ENCODE results near the gene SEZ6L2. TPM values are rescaled to one million over a fixed set of nuclear protein-coding genes. Genes with fewer than 3 reads are reported as not detected.

Gene SEZ6L2
- total and polyA plus RNA-seq, 2 of the 13 experiments (the other 11 are each of a cell fraction or from before 2014, with no cell fraction given), result 14.9 to 16.9 TPM

GRCh38 chr16:29848420-29849297 is 50.7 kb downstream of the SEZ6L2 start (continued):
- 0 out of 2 replicates have a peak, but pooled peaks have one; percentile 31 for TF ChIP-seq SIX4 (CRISPR knock-in tag; IDR thresholded peaks at IDR 0.05)
- TF ChIP-seq RORA (CRISPR knock-in tag; IDR thresholded peaks at IDR 0.05), result no peak
- TF ChIP-seq SATB2 (CRISPR knock-in tag; IDR thresholded peaks at IDR 0.05), result no peak
- TF ChIP-seq SP1 (IDR thresholded peaks at IDR 0.05), result no peak
- TF ChIP-seq SP1 (CRISPR knock-in tag; IDR thresholded peaks at IDR 0.05), result no peak; the same call in 1 of the 2 replicates
- TF ChIP-seq ZNF30 (CRISPR knock-in tag; IDR thresholded peaks at IDR 0.05), result no peak
- no peak for TF ChIP-seq MEF2D (CRISPR knock-in tag; IDR thresholded peaks at IDR 0.05)
- no peak for TF ChIP-seq TIGD3 (CRISPR knock-in tag; IDR thresholded peaks at IDR 0.05; ENCODE audit: borderline replicate concordance)
- TF ChIP-seq TARDBP (CRISPR knock-in tag; IDR thresholded peaks at IDR 0.05), result 0 out of 2 replicates have a peak, but pooled peaks have one; percentile 53
- peak; percentile 32; the same call in 1 of the 2 replicates for TF ChIP-seq THAP9 (CRISPR knock-in tag; IDR thresholded peaks at IDR 0.05; ENCODE audit: borderline replicate concordance)
- TF ChIP-seq DNMT1 (CRISPR knock-in tag; IDR thresholded peaks at IDR 0.05), result peak; percentile 69; the same call in 1 of the 2 replicates
- TF ChIP-seq REPIN1 (CRISPR knock-in tag; IDR thresholded peaks at IDR 0.05; ENCODE audit: borderline replicate concordance, low read depth), result peak; percentile 75
- 0 out of 2 replicates have a peak, but pooled peaks have one; percentile 53 for TF ChIP-seq ZNF605 (CRISPR knock-in tag; IDR thresholded peaks at IDR 0.05)
- peak; percentile 63 for TF ChIP-seq ZBTB38 (CRISPR knock-in tag; IDR thresholded peaks at IDR 0.05)
- TF ChIP-seq ATF7 (IDR thresholded peaks at IDR 0.05), result no peak
- TF ChIP-seq ATF7 (CRISPR knock-in tag; IDR thresholded peaks at IDR 0.05), result 0 out of 2 replicates have a peak, but pooled peaks have one; percentile 8
- TF ChIP-seq ZBTB2 (CRISPR knock-in tag; IDR thresholded peaks at IDR 0.05; ENCODE audit: low read depth), result no peak
- no peak for TF ChIP-seq ZFP36 (IDR thresholded peaks at IDR 0.05; ENCODE audit: borderline replicate concordance, low read depth, low read length, partially characterized antibody)
- no peak for TF ChIP-seq MYNN (CRISPR knock-in tag; IDR thresholded peaks at IDR 0.05; ENCODE audit: low read depth)
- no peak for TF ChIP-seq TCF7L2 (IDR thresholded peaks at IDR 0.05; ENCODE audit: low read depth, low read length)
- no peak; the same call in 1 of the 2 replicates for TF ChIP-seq ZNF678 (CRISPR knock-in tag; IDR thresholded peaks at IDR 0.05)
- TF ChIP-seq ZNF20 (CRISPR knock-in tag; IDR thresholded peaks at IDR 0.05), result no peak
- no peak for TF ChIP-seq ASH2L (IDR thresholded peaks at IDR 0.05; ENCODE audit: insufficient read length, low read depth, low read length)

Data from HepG2 (cell line).